Calu3 (cell line): ENCODE results near the gene INSYN2B. TPM values are rescaled to one million over a fixed set of nuclear protein-coding genes. Genes with fewer than 3 reads are reported as not detected.

Experiments used
- BruUV-seq: library from RNA; stranded (reverse); fragments of 400-500 nt; replicated peaks from 2 replicates; lab custom pipeline; 2021; lab: Mats Ljungman, UMichigan
- CTCF ChIA-PET: fragments of 300-600 bp; sonication (Branson Sonifier 250); formaldehyde crosslinking; loops from one replicate; lab custom pipeline; 2022; ENCODE audit warnings: antibody characterized with exemption; lab: Charles Lee
- DNase-seq: peaks from one replicate; pipeline ENCODE4 v3.0.0; 2022
- H3K27ac Mint-ChIP-seq: one replicate; pipeline ENCODE4 v1.8.0; 2022; ENCODE audit warnings: mixed read lengths; ENCODE audit not compliant: unreplicated experiment
- H3K27me3 Mint-ChIP-seq: one replicate; pipeline ENCODE4 v1.8.0; 2022; ENCODE audit warnings: mixed read lengths; ENCODE audit not compliant: unreplicated experiment
- H3K36me3 Mint-ChIP-seq: one replicate; pipeline ENCODE4 v1.8.0; 2022; ENCODE audit warnings: mild to moderate bottlenecking, moderate library complexity, mixed read lengths; ENCODE audit not compliant: insufficient read depth, unreplicated experiment
- H3K4me1 Mint-ChIP-seq: one replicate; pipeline ENCODE4 v1.8.0; 2022; ENCODE audit warnings: mild to moderate bottlenecking, low read depth, mixed read lengths; ENCODE audit not compliant: unreplicated experiment
- H3K4me3 Mint-ChIP-seq: one replicate; pipeline ENCODE4 v1.8.0; 2022; ENCODE audit warnings: mild to moderate bottlenecking, low read depth, moderate library complexity, mixed read lengths; ENCODE audit not compliant: unreplicated experiment
- H3K9me3 Mint-ChIP-seq: one replicate; pipeline ENCODE4 v1.8.0; 2022; ENCODE audit warnings: low read depth, mixed read lengths; ENCODE audit not compliant: unreplicated experiment
- CTCF ChIP-seq: fragments of 200-600 bp; IDR thresholded peaks from one replicate; pipeline ENCODE4 v1.8.0; 2022; ENCODE audit warnings: antibody characterized with exemption; ENCODE audit not compliant: unreplicated experiment
- intact Hi-C: fragments of 100-400 bp; cut with micrococcal nuclease; formaldehyde crosslinking; loops from one replicate; pipeline ENCODE4 v1.10.0; 2022; ENCODE audit not compliant: unreplicated experiment
- total RNA-seq: library from RNA; stranded (reverse); gene quantifications from 2 replicates; pipeline ENCODE4 v1.2.3, GENCODE V29; 2022

INSYN2B gene
- total RNA-seq, 1 experiment from 2014 or later: not detected

- intact Hi-C loops: no loop called here
- CTCF ChIA-PET: interaction anchor here (0.7 to 1.3 kb wide), 3 partner anchors 9 to 321 kb away, joined by 4 to 6 read pairs (median 4); no protein-coding TSS in a partner anchor
Measured at GRCh38 chr5:169905017-169905416, 75.3 kb downstream of the INSYN2B start.

GRCh38 chr5:169904508-169904907 is 75.8 kb downstream of the INSYN2B start:
- H3K36me3 Mint-ChIP-seq: no peaks in the 10 kb centered on the region
- DNase-seq: no peak
- BruUV-seq: no TSS peak
- no peaks in the 10 kb centered on the region for H3K9me3 Mint-ChIP-seq
- peaks cover 76% of the 10 kb centered on the region for H3K27me3 Mint-ChIP-seq
- CTCF ChIA-PET: interaction anchor here (1.3 kb wide), 1 partner anchor 9 kb away, joined by 4 read pairs; no protein-coding TSS in a partner anchor
- no peak overlapping the region for H3K27ac Mint-ChIP-seq
- no peak for TF ChIP-seq CTCF
- H3K4me1 Mint-ChIP-seq: no peaks in the 10 kb centered on the region
- intact Hi-C loops: no loop called here
- no peak overlapping the region for H3K4me3 Mint-ChIP-seq

More at GRCh38 chr5:169905017-169905416, 75.3 kb downstream of the INSYN2B start:
- TF ChIP-seq CTCF: no peak
- no peak overlapping the region for H3K27ac Mint-ChIP-seq
- no peaks in the 10 kb centered on the region for H3K36me3 Mint-ChIP-seq
- no peak for DNase-seq
- BruUV-seq: no TSS peak
- no peaks in the 10 kb centered on the region for H3K9me3 Mint-ChIP-seq
- no peak overlapping the region for H3K4me3 Mint-ChIP-seq
- peaks cover 76% of the 10 kb centered on the region for H3K27me3 Mint-ChIP-seq
- no peaks in the 10 kb centered on the region for H3K4me1 Mint-ChIP-seq

GRCh38 chr5:169904059-169904458 is 76.2 kb downstream of the INSYN2B start:
- CTCF ChIA-PET: interaction anchor here (1.3 kb wide), 1 partner anchor 8 kb away, joined by 4 read pairs; no protein-coding TSS in a partner anchor
- H3K9me3 Mint-ChIP-seq: no peaks in the 10 kb centered on the region
- no TSS peak for BruUV-seq
- intact Hi-C loops: no loop called here
- H3K4me3 Mint-ChIP-seq: no peak overlapping the region
- H3K36me3 Mint-ChIP-seq: no peaks in the 10 kb centered on the region
- no peak for TF ChIP-seq CTCF
- no peak for DNase-seq
- no peaks in the 10 kb centered on the region for H3K4me1 Mint-ChIP-seq
- peaks cover 80% of the 10 kb centered on the region for H3K27me3 Mint-ChIP-seq
- H3K27ac Mint-ChIP-seq: no peak overlapping the region

GRCh38 chr5:169901896-169902295 is 78.4 kb downstream of the INSYN2B start:
- no peak for DNase-seq
- intact Hi-C loops: no loop called here

More at GRCh38 chr5:169901896-169902295, 78.4 kb downstream of the INSYN2B start:
- H3K27ac Mint-ChIP-seq: no peak overlapping the region
- no peaks in the 10 kb centered on the region for H3K36me3 Mint-ChIP-seq
- no peaks in the 10 kb centered on the region for H3K4me1 Mint-ChIP-seq
- H3K9me3 Mint-ChIP-seq: no peaks in the 10 kb centered on the region
- H3K27me3 Mint-ChIP-seq: peaks cover 75% of the 10 kb centered on the region
- CTCF ChIA-PET: no interaction called here
- H3K4me3 Mint-ChIP-seq: no peak overlapping the region
- TF ChIP-seq CTCF: no peak
- BruUV-seq: no TSS peak
